Uterus (tissue), 2 donors: ENCODE data around the gene ZNF330.

Experiments
- POLR2A ChIP-seq, 2 donors: fragments of 450-650 bp; IDR thresholded peaks; one replicate each; pipeline ENCODE4 v1.6.1; 2016; ENCODE audit warnings: antibody characterized with exemption in 2 of 2, mild to moderate bottlenecking in 1 of 2, moderate library complexity in 1 of 2
- TF ChIP-seq, protein P1 (sequence below), 4 experiments: fragments of 200-600 bp in 2 of 4; fragments of 450-650 bp in 2 of 4; sonication (generic) in 2 of 4; IDR thresholded peaks; one replicate each; pipeline ENCODE4 v1.5.1; 2016 to 2019; ENCODE audit warnings: antibody characterized with exemption in 4 of 4, mild to moderate bottlenecking in 2 of 4, moderate library complexity in 1 of 4

DNA sequence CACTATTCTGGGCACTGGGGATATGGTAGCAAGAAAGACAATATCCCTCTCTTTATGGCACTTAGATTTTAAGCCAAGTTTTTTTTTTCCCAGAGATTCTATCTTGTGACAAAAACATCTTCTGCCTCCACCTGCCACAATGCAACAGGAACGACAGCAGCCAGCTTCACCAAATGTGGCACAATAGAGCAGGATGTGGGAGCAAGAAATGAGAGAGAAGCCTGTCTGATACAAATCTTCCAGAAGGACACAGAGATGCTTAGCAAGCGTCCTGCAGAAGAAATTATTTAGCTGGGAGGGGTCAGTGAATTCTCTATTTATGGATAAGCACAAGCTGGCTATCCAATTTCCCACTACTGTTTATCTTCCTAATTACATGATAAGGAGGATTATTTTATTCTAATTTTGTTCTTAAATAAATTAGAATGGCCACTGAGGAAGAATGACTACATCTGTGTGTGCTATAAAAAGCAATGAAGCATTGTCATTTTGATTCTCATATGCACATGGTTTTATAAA, 27.1 kb upstream of the ZNF330 start:
- TF ChIP-seq, protein P1, sequence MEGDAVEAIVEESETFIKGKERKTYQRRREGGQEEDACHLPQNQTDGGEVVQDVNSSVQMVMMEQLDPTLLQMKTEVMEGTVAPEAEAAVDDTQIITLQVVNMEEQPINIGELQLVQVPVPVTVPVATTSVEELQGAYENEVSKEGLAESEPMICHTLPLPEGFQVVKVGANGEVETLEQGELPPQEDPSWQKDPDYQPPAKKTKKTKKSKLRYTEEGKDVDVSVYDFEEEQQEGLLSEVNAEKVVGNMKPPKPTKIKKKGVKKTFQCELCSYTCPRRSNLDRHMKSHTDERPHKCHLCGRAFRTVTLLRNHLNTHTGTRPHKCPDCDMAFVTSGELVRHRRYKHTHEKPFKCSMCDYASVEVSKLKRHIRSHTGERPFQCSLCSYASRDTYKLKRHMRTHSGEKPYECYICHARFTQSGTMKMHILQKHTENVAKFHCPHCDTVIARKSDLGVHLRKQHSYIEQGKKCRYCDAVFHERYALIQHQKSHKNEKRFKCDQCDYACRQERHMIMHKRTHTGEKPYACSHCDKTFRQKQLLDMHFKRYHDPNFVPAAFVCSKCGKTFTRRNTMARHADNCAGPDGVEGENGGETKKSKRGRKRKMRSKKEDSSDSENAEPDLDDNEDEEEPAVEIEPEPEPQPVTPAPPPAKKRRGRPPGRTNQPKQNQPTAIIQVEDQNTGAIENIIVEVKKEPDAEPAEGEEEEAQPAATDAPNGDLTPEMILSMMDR (IDR thresholded peaks at IDR 0.05): no peak
- no peak for TF ChIP-seq POLR2A (IDR thresholded peaks at IDR 0.05)
